Measurements from ENCODE around the gene RNF181. TPM values are rescaled to one million over a fixed set of nuclear protein-coding genes. Genes with fewer than 3 reads are reported as not detected.

RNF181 gene
- total and polyA plus RNA-seq, 2 of the 13 experiments (the other 11 are each of a cell fraction or from before 2014, with no cell fraction given) = 224 to 578 TPM

DNA sequence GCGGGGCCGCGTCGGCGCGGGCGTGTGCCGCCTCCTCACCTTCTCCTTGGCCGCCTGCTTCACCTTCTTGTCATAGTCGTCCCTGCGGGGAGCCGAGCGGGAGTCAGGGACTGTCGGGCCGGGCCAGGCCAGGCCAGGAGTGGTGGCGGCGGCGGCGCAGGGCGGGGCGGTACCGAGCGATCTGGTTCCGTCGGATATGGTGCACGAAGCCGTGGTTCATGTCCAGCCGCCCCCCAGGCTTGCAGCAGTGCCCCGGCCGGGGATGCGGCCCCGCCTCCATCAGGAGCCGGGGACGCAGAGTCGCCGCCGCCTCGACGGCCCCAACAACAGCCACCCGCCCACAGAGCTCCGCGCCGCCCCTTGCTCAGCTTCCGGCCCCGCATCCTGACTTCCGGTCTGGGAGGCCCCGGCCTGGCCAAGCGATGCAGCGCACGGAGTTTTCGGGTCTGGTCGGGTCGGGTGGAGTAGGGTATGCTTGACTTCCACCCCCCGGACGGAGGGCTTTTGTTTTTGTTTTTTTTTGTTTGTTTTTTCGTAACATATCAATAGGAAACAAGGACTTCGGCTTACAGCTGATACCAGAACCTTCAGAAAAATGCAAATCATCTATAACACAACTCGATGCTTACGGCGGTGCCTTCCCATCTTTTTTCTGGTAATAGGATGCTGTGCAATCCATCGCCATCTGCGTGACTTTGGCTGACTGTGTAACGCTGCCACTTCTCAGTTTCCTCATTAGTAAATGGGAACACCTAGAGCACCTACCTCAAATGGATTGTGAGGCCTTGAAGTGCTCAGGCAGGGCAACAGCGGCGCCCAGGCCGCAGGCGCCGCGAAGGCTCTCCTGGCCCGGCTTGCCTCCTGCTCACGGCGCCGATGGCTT is 16.4 kb downstream of the RNF181 start, which contains the start of gene C2orf68 (continued):
- TF ChIP-seq, protein P1, sequence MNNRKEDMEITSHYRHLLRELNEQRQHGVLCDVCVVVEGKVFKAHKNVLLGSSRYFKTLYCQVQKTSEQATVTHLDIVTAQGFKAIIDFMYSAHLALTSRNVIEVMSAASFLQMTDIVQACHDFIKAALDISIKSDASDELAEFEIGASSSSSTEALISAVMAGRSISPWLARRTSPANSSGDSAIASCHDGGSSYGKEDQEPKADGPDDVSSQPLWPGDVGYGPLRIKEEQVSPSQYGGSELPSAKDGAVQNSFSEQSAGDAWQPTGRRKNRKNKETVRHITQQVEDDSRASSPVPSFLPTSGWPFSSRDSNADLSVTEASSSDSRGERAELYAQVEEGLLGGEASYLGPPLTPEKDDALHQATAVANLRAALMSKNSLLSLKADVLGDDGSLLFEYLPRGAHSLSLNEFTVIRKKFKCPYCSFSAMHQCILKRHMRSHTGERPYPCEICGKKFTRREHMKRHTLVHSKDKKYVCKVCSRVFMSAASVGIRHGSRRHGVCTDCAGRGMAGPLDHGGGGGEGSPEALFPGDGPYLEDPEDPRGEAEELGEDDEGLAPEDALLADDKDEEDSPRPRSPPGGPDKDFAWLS (CRISPR knock-in tag; IDR thresholded peaks at IDR 0.05; ENCODE audit: borderline replicate concordance) = 0 out of 2 replicates have a peak, but pooled peaks have one; percentile 62
- TF ChIP-seq TSC22D2 (CRISPR knock-in tag; IDR thresholded peaks at IDR 0.05; ENCODE audit: borderline replicate concordance) (peak; percentile 89), ZNF788 (CRISPR knock-in tag; IDR thresholded peaks at IDR 0.05; ENCODE audit: borderline replicate concordance) (peak; percentile 86; the same call in 1 of the 2 replicates), ZNF253 (CRISPR knock-in tag; IDR thresholded peaks at IDR 0.05; ENCODE audit: borderline replicate concordance) (peak; percentile 56; the same call in 1 of the 2 replicates), TBX2 (CRISPR knock-in tag; IDR thresholded peaks at IDR 0.05; ENCODE audit: borderline replicate concordance) (peak; percentile 83), ZNF205 (CRISPR knock-in tag; IDR thresholded peaks at IDR 0.05) (no peak; the same call in none of the 2 replicates), FOXA1 (IDR thresholded peaks at IDR 0.05) (no peak), FOXA1 (CRISPR knock-in tag; IDR thresholded peaks at IDR 0.05) (0 out of 2 replicates have a peak, but pooled peaks have one; percentile 16), ZC3H13 (CRISPR knock-in tag; IDR thresholded peaks at IDR 0.05) (peak; percentile 93), ARNTL (CRISPR knock-in tag; IDR thresholded peaks at IDR 0.05) (no peak), ZNF326 (CRISPR knock-in tag; IDR thresholded peaks at IDR 0.05; ENCODE audit: borderline replicate concordance) (no peak; the same call in 1 of the 2 replicates)
- TF ChIP-seq, protein P2, sequence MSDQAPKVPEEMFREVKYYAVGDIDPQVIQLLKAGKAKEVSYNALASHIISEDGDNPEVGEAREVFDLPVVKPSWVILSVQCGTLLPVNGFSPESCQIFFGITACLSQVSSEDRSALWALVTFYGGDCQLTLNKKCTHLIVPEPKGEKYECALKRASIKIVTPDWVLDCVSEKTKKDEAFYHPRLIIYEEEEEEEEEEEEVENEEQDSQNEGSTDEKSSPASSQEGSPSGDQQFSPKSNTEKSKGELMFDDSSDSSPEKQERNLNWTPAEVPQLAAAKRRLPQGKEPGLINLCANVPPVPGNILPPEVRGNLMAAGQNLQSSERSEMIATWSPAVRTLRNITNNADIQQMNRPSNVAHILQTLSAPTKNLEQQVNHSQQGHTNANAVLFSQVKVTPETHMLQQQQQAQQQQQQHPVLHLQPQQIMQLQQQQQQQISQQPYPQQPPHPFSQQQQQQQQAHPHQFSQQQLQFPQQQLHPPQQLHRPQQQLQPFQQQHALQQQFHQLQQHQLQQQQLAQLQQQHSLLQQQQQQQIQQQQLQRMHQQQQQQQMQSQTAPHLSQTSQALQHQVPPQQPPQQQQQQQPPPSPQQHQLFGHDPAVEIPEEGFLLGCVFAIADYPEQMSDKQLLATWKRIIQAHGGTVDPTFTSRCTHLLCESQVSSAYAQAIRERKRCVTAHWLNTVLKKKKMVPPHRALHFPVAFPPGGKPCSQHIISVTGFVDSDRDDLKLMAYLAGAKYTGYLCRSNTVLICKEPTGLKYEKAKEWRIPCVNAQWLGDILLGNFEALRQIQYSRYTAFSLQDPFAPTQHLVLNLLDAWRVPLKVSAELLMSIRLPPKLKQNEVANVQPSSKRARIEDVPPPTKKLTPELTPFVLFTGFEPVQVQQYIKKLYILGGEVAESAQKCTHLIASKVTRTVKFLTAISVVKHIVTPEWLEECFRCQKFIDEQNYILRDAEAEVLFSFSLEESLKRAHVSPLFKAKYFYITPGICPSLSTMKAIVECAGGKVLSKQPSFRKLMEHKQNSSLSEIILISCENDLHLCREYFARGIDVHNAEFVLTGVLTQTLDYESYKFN (CRISPR knock-in tag; conservative IDR thresholded peaks at IDR 0.05) = peak; percentile 58
- TF ChIP-seq, protein P3, sequence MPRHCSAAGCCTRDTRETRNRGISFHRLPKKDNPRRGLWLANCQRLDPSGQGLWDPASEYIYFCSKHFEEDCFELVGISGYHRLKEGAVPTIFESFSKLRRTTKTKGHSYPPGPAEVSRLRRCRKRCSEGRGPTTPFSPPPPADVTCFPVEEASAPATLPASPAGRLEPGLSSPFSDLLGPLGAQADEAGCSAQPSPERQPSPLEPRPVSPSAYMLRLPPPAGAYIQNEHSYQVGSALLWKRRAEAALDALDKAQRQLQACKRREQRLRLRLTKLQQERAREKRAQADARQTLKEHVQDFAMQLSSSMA (CRISPR knock-in tag; IDR thresholded peaks at IDR 0.05) = peak; percentile 58
- TF ChIP-seq, protein P4, sequence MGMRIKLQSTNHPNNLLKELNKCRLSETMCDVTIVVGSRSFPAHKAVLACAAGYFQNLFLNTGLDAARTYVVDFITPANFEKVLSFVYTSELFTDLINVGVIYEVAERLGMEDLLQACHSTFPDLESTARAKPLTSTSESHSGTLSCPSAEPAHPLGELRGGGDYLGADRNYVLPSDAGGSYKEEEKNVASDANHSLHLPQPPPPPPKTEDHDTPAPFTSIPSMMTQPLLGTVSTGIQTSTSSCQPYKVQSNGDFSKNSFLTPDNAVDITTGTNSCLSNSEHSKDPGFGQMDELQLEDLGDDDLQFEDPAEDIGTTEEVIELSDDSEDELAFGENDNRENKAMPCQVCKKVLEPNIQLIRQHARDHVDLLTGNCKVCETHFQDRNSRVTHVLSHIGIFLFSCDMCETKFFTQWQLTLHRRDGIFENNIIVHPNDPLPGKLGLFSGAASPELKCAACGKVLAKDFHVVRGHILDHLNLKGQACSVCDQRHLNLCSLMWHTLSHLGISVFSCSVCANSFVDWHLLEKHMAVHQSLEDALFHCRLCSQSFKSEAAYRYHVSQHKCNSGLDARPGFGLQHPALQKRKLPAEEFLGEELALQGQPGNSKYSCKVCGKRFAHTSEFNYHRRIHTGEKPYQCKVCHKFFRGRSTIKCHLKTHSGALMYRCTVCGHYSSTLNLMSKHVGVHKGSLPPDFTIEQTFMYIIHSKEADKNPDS (CRISPR knock-in tag; IDR thresholded peaks at IDR 0.05) = 0 out of 2 replicates have a peak, but pooled peaks have one; percentile 41
- TF ChIP-seq, protein P5, sequence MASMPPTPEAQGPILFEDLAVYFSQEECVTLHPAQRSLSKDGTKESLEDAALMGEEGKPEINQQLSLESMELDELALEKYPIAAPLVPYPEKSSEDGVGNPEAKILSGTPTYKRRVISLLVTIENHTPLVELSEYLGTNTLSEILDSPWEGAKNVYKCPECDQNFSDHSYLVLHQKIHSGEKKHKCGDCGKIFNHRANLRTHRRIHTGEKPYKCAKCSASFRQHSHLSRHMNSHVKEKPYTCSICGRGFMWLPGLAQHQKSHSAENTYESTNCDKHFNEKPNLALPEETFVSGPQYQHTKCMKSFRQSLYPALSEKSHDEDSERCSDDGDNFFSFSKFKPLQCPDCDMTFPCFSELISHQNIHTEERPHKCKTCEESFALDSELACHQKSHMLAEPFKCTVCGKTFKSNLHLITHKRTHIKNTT (CRISPR knock-in tag; IDR thresholded peaks at IDR 0.05) = 0 out of 2 replicates have a peak, but pooled peaks have one; percentile 45
- TF ChIP-seq, protein P6, sequence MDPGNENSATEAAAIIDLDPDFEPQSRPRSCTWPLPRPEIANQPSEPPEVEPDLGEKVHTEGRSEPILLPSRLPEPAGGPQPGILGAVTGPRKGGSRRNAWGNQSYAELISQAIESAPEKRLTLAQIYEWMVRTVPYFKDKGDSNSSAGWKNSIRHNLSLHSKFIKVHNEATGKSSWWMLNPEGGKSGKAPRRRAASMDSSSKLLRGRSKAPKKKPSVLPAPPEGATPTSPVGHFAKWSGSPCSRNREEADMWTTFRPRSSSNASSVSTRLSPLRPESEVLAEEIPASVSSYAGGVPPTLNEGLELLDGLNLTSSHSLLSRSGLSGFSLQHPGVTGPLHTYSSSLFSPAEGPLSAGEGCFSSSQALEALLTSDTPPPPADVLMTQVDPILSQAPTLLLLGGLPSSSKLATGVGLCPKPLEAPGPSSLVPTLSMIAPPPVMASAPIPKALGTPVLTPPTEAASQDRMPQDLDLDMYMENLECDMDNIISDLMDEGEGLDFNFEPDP (CRISPR knock-in tag; conservative IDR thresholded peaks at IDR 0.05) = no peak
